WTC11 (cell line): Measurements from ENCODE around the gene TRIM7.

ENCODE experiments used
- ETV6 ChIP-seq: sonication (generic); formaldehyde crosslinking; IDR thresholded peaks from 2 replicates; pipeline ENCODE4 v1.8.1; 2022; ENCODE audit warnings: mild to moderate bottlenecking, missing genetic modification reagents
- FOXK1 ChIP-seq: sonication (generic); formaldehyde crosslinking; IDR thresholded peaks from 2 replicates; pipeline ENCODE4 v1.8.0; 2022; ENCODE audit warnings: mild to moderate bottlenecking, moderate library complexity, missing genetic modification reagents
- KAT7 ChIP-seq: sonication (generic); formaldehyde crosslinking; IDR thresholded peaks from 2 replicates; pipeline ENCODE4 v1.8.1; 2023; ENCODE audit warnings: missing genetic modification reagents, mild to moderate bottlenecking, borderline replicate concordance
- MXD4 ChIP-seq: fragments of 250-450 bp; sonication (Bioruptor Pico); IDR thresholded peaks from 2 replicates; pipeline ENCODE4 v1.8.0; 2021; ENCODE audit warnings: mild to moderate bottlenecking, moderate library complexity, borderline replicate concordance
- ZBTB21 ChIP-seq: sonication (generic); formaldehyde crosslinking; IDR thresholded peaks from 2 replicates; pipeline ENCODE4 v1.8.1; 2023; ENCODE audit warnings: mild to moderate bottlenecking, missing genetic modification reagents, borderline replicate concordance
- ZNF232 ChIP-seq: sonication (generic); formaldehyde crosslinking; IDR thresholded peaks from 2 replicates; pipeline ENCODE4 v1.8.0; 2022; ENCODE audit warnings: mild to moderate bottlenecking, missing genetic modification reagents
- ZNF512 ChIP-seq: sonication (generic); formaldehyde crosslinking; IDR thresholded peaks from 2 replicates; pipeline ENCODE4 v1.8.1; 2022; ENCODE audit warnings: missing genetic modification reagents, borderline replicate concordance
- TF ChIP-seq, protein P1 (sequence below): fragments of 200-600 bp; IDR thresholded peaks from 2 replicates; pipeline ENCODE4 v1.8.0; 2022; ENCODE audit warnings: antibody characterized with exemption
- TF ChIP-seq, protein P2 (sequence below): sonication (generic); formaldehyde crosslinking; IDR thresholded peaks from 2 replicates; pipeline ENCODE4 v1.8.0; 2022; ENCODE audit warnings: mild to moderate bottlenecking, missing genetic modification reagents
- TF ChIP-seq, protein P3 (sequence below): sonication (generic); formaldehyde crosslinking; conservative IDR thresholded peaks from 2 replicates; pipeline ENCODE4 v1.8.1; 2022; ENCODE audit warnings: mild to moderate bottlenecking, missing genetic modification reagents

- TF ChIP-seq ETV6 = no peak
- TF ChIP-seq, protein P1, sequence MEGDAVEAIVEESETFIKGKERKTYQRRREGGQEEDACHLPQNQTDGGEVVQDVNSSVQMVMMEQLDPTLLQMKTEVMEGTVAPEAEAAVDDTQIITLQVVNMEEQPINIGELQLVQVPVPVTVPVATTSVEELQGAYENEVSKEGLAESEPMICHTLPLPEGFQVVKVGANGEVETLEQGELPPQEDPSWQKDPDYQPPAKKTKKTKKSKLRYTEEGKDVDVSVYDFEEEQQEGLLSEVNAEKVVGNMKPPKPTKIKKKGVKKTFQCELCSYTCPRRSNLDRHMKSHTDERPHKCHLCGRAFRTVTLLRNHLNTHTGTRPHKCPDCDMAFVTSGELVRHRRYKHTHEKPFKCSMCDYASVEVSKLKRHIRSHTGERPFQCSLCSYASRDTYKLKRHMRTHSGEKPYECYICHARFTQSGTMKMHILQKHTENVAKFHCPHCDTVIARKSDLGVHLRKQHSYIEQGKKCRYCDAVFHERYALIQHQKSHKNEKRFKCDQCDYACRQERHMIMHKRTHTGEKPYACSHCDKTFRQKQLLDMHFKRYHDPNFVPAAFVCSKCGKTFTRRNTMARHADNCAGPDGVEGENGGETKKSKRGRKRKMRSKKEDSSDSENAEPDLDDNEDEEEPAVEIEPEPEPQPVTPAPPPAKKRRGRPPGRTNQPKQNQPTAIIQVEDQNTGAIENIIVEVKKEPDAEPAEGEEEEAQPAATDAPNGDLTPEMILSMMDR = no peak
- TF ChIP-seq MXD4 (CRISPR knock-in tag) = no peak
- TF ChIP-seq, protein P2, sequence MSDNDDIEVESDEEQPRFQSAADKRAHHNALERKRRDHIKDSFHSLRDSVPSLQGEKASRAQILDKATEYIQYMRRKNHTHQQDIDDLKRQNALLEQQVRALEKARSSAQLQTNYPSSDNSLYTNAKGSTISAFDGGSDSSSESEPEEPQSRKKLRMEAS (CRISPR knock-in tag) = no peak
- TF ChIP-seq, protein P3, sequence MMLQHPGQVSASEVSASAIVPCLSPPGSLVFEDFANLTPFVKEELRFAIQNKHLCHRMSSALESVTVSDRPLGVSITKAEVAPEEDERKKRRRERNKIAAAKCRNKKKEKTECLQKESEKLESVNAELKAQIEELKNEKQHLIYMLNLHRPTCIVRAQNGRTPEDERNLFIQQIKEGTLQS (CRISPR knock-in tag) = no peak
- no peak for TF ChIP-seq FOXK1 (CRISPR knock-in tag)
- TF ChIP-seq ZNF512 = no peak
- TF ChIP-seq ZNF232 (CRISPR knock-in tag) = no peak
- TF ChIP-seq KAT7 (CRISPR knock-in tag) = no peak
- TF ChIP-seq ZBTB21 = no peak
These were observed 25.6 kb upstream of the TRIM7 start for GRCh38 chr5:181230551-181230950.
